ENCODE results near the gene LANCL2. TPM values are rescaled to one million over a fixed set of nuclear protein-coding genes. Genes with fewer than 3 reads are reported as not detected.
A peak's percentile ranks its signal among the peaks of the same experiment; 100 is the strongest.

The LANCL2 gene
- total and polyA plus RNA-seq, 2 of the 4 experiments (the other 2 are of a cell fraction): 11.7 to 17.9 TPM

DNA sequence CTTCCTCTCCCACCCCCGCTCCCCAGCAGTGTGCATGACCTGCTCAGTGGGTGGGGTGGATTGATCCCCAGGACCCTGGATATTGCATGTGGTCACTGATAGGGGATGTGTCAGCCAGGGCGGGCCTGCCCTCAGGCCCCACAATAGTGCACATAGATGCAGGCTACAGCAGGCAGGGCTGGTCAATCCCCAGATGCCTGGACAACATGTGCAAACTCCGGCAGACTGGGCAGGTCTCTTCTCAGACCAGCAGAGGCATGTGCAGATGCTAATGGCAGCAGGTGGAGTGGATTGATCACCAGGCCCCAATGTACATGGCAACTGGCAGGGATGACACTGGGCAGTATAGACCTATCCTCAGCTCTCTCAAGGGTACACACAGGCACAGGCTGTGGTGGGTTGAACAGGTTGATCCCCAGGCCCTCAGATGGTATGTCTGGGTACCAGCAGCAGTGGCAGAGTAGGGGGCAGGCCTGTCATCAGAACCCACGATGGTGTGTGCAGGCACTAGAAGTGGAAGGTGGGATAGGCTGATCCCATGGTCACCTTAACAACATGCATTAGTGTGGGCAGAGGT, 98.6 kb downstream of the LANCL2 start:
- Histone ChIP-seq H2BK15ac (ENCODE audit: low read depth, low read length) (no peak overlapping the region), H2AFZ (replicated peaks; ENCODE audit: low read length, poor library complexity) (peak overlapping the region; percentile 13), H2BK120ac (ENCODE audit: low read depth, low read length) (no peak overlapping the region), H3K4me2 (ENCODE audit: low read depth, low read length) (no peak overlapping the region), H3K23ac (ENCODE audit: low read depth, low read length) (no peak overlapping the region), H3K4ac (ENCODE audit: low read depth, low read length) (no peak overlapping the region), H3K27ac (ENCODE audit: insufficient read depth, low read length) (no peak overlapping the region), H2BK5ac (ENCODE audit: low read depth, low read length, poor library complexity, severe bottlenecking) (no peak overlapping the region), H3K36me3 (ENCODE audit: control insufficient read depth, insufficient read depth, low read length) (peaks cover 17% of the 10 kb centered on the region), H4K20me1 (ENCODE audit: insufficient read depth, low read length) (peaks cover 3% of the 10 kb centered on the region; the same call in 1 of the 2 replicates), H3K56ac (ENCODE audit: extremely low read depth, insufficient read depth, low read length) (no peak overlapping the region), H3K4me1 (ENCODE audit: control insufficient read depth, insufficient read depth, low read length) (peaks cover 4% of the 10 kb centered on the region; the same call in 1 of the 2 replicates), H3K4me3 (ENCODE audit: insufficient read depth, low read depth, low read length) (no peak overlapping the region), H3K9me1 (ENCODE audit: insufficient read depth, low read length) (peaks cover 4% of the 10 kb centered on the region; the same call in 1 of the 2 replicates), H4K5ac (ENCODE audit: low read depth, low read length) (no peak overlapping the region), H4K8ac (ENCODE audit: low read depth in 2 of 2, low read length in 2 of 2) (no peak overlapping the region), H3K14ac (replicated peaks; ENCODE audit: low read depth, low read length) (no peak overlapping the region), H3K9me3 (ENCODE audit: control insufficient read depth, insufficient read depth, low read length) (no peaks in the 10 kb centered on the region), H3K27me3 (ENCODE audit: control insufficient read depth, insufficient read depth, low read length) (no peaks in the 10 kb centered on the region), H3K9ac (ENCODE audit: low read depth, low read length) (no peak overlapping the region), H2AK5ac (ENCODE audit: low read depth, low read length) (no peak overlapping the region), H4K91ac (ENCODE audit: insufficient read depth, low read depth, low read length) (no peak overlapping the region), H2BK20ac (ENCODE audit: low read depth, low read length) (no peak overlapping the region), H3K18ac (ENCODE audit: low read depth, low read length) (no peak overlapping the region), H3K79me1 (ENCODE audit: low read depth in 1 of 2, low read length in 2 of 2) (peaks cover 4 to 9% of the 10 kb centered on the region in 2 experiments; a peak in 1 of 4 replicates), H2AK9ac (replicated peaks; ENCODE audit: low read depth, low read length, poor library complexity) (no peak overlapping the region)
- no CpG with 5 or more reads among the region's 4 CpGs for WGBS, 2 experiments (ENCODE audit: extremely low coverage in 2 of 2, insufficient read length in 1 of 2)
- BruUV-seq (replicated peaks): no TSS peak
- ATAC-seq (ENCODE audit: low read depth): no peak
- POLR2A ChIA-PET (ENCODE audit: unreplicated experiment): no interaction called here
- dilution Hi-C loops (cut with HindIII; ENCODE audit: low sequenced_read_pairs, unreplicated experiment): no loop called here
- CTCF ChIA-PET: no interaction called here
- intact Hi-C loops (cut with micrococcal nuclease): no loop called here
- in situ Hi-C loops (cut with MboI; ENCODE audit: low sequenced_read_pairs): no loop called here
- TF ChIP-seq CHD1 (IDR thresholded peaks at IDR 0.05; ENCODE audit: low read depth, low read length) (no peak), MAZ (IDR thresholded peaks at IDR 0.05; ENCODE audit: borderline replicate concordance, low read depth, low read length) (no peak), RCOR1 (IDR thresholded peaks at IDR 0.05; ENCODE audit: insufficient replicate concordance, low read length) (no peak), RAD21 (IDR thresholded peaks at IDR 0.05; ENCODE audit: low read length) (no peak), MAFK (IDR thresholded peaks at IDR 0.05; ENCODE audit: low read depth, low read length) (no peak), USF2 (IDR thresholded peaks at IDR 0.05; ENCODE audit: low read depth, low read length) (no peak), CEBPB (IDR thresholded peaks at IDR 0.05; ENCODE audit: low read depth, low read length) (no peak), BHLHE40 (IDR thresholded peaks at IDR 0.05; ENCODE audit: low read depth, low read length) (no peak)
- no peak for DNase-seq

Measured in IMR-90 (cell line).